GM12891 (cell line): Measurements from ENCODE around the gene CACNB4.
"Not testable (repeated sequence)": the region's sequence is repeated elsewhere in the genome, so short reads cannot be mapped to it uniquely, and the experiment has no call there.

ENCODE experiments used
- DNase-seq: peaks from one replicate; pipeline ENCODE4 v3.0.0; 2011; ENCODE audit warnings: low spot score; ENCODE audit not compliant: insufficient read length
- FAIRE-seq: peaks from 2 replicates; lab custom pipeline; 2011; peaks lifted over from hg19 to GRCh38; lab: Jason Lieb, UNC
- PAX5 ChIP-seq: IDR thresholded peaks from 2 replicates; pipeline ENCODE4 v1.6.1; 2011; ENCODE audit warnings: low read length, moderate library complexity, mild to moderate bottlenecking; ENCODE audit not compliant: insufficient read depth, severe bottlenecking
- POLR2A ChIP-seq: IDR thresholded peaks from 2 replicates; pipeline ENCODE4 v1.6.1; 2011; ENCODE audit warnings: low read depth, low read length, control low read depth
- POLR2AphosphoS5 ChIP-seq: IDR thresholded peaks from 2 replicates; pipeline ENCODE4 v1.6.1; 2011; ENCODE audit warnings: low read depth, low read length, control low read depth
- POU2F2 ChIP-seq: IDR thresholded peaks from 2 replicates; pipeline ENCODE4 v1.6.1; 2011; ENCODE audit warnings: low read depth, mild to moderate bottlenecking, control low read depth, low read length, moderate library complexity
- SPI1 ChIP-seq: IDR thresholded peaks from 2 replicates; pipeline ENCODE4 v1.6.1; 2011; ENCODE audit warnings: low read depth, low read length, control low read depth
- TAF1 ChIP-seq: IDR thresholded peaks from 2 replicates; pipeline ENCODE4 v1.6.1; 2011; ENCODE audit warnings: low read depth, low read length, control low read depth

Gene CACNB4

DNA sequence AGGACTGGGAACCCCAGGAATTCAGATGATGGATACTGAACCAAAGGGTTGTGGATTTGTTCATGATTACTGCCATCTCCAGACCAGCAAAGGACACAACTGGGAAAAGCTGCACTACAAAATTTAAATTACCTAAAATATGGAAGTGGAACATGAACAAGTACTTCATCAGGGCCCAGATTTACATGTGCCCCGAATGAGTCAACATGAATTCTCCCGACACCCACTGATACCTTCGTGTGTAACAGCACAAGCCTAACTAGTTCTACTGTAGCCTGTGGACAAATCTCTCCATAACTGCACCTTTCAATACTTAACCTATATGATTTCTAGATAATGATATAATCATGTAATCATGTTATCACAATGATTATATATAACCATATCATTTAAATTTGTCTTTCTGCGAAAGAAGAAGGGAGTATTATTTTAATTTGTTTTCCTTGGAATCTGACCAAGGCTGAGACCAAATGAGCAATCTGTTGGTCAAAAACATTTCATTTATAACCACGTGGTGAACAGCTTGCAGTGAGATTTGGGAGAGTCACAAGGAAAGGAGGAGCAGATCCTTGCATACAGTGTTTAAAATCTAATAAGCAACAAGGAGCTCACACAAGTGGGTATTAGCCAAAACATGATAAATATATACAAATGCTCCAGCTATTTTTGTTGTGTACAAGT, 70.5 kb downstream of the CACNB4 start:
- TF ChIP-seq POLR2A (no peak), TAF1 (no peak), SPI1 (peak; percentile 81), POU2F2 (peak; percentile 53; the same call in 1 of the 2 replicates)
- DNase-seq (no peak), FAIRE-seq (peak; percentile 51)

DNA sequence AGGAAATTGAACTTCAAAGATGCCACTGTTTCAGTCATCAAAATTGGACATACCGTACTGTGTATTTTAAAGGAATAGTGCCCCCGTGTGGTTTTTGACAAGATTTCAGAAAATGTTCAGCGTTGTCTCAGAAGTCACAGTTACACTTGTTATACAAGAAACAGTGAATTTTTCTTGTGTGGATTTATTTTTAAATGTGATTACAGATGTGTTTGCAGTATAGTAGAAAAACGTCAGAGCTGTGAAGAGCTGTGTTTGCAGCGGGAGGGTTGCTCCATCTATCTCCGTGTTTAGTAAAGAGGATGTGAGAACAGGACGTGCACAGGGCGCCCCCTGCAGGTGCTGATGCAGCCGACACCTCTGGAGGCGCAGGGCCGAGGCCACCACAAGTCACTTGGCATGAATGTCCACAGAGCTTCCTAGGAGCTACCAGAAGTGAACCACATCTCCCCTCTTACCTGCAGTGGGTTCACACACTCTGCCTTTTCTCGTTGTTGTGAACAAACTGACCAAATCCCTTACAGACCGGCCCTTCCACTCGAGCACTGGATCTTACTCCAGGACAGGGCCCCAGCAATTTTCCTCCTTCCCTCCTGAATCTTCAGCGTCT, 73.1 kb downstream of the CACNB4 start:
- TF ChIP-seq POU2F2 (no peak), SPI1 (0 out of 2 replicates have a peak, but pooled peaks have one; percentile 12)
- DNase-seq (no peak), FAIRE-seq (peak; percentile 88)

DNA sequence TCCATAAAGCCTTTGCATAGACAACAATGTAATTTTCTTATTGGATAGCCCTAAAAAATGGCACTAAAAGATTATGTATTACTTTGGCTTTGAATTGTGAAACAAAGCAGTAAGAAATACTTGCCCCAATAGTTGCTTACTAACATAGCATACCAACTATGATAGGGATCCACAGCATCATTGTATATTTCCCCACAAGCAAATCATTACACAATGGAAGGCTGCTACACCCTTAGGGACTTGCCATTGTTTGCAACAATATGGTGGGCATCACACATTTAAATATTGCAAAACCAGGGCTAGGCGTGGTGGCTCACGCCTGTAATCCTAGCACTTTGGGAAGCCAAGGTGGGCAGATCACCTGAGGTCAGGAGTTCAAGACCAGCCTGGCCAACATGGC, 74.4 kb downstream of the CACNB4 start:
- FAIRE-seq (no peak), DNase-seq (no peak)
- TF ChIP-seq POU2F2 (no peak), POLR2A (no peak), POLR2AphosphoS5 (no peak), SPI1 (no peak), TAF1 (no peak), PAX5 (no peak)

DNA sequence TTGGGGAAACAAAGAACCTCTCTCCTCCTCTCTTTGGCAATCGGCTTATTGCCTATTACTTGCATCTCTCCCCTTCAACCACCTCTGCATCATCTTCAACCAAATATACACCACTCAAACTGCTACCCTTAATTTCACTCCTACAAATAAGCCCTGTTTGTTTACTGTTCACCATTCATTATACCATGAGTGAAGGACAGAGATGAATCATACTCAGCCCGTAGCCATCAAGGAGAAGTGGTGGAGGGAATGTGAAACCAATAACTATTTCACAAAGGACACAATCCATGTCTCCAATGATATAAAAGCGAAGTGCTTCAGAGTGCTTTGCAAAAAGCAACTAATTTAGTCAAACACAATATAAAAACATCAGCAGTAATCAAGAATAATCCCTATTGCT, 76.8 kb downstream of the CACNB4 start:
- TF ChIP-seq POU2F2 (no peak), PAX5 (no peak), TAF1 (no peak), POLR2AphosphoS5 (no peak), POLR2A (no peak), SPI1 (no peak)
- DNase-seq (no peak), FAIRE-seq (peak; percentile 93)

DNA sequence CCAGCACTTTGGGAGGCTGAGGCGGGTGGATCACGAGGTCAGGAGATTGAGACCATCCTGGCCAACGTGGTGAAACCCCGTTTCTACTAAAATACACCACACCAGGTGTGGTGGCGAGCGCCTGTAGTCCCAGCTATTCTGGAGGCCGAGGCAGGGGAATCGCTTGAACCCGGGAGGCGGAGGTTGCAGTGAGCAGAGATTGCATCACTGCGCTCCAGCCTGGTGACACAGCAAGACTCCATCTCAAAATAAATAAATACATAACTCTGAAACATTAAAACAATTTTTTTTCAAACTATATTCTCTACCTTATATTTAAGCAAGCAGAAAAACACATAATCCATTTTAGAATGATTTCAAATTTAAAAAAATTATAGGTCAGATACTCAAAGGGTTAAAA, 77.8 kb downstream of the CACNB4 start:
- DNase-seq, FAIRE-seq: not testable (repeated sequence)

DNA sequence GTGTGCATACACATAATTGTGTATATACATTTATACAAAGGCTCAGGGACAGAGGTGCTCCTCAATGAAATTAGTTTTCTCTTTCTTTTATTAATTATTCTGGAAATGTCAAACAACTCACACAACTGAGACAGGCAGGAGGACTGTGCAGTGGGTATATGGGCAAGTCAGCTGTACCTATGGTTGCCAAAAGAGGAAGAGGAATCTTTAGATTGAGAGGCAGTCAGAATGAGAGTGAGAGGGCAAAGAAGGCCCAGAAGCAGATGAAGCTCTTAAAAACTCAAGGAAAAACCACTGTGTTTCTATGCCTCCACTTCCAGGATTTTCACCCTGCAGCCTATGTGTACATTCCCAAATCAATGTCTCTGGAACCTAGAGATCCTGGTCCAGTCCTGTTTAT, 79.1 kb downstream of the CACNB4 start:
- no peak for TF ChIP-seq PAX5
- peak; percentile 88 for TF ChIP-seq SPI1
- no peak for DNase-seq
- FAIRE-seq, result no peak

DNA sequence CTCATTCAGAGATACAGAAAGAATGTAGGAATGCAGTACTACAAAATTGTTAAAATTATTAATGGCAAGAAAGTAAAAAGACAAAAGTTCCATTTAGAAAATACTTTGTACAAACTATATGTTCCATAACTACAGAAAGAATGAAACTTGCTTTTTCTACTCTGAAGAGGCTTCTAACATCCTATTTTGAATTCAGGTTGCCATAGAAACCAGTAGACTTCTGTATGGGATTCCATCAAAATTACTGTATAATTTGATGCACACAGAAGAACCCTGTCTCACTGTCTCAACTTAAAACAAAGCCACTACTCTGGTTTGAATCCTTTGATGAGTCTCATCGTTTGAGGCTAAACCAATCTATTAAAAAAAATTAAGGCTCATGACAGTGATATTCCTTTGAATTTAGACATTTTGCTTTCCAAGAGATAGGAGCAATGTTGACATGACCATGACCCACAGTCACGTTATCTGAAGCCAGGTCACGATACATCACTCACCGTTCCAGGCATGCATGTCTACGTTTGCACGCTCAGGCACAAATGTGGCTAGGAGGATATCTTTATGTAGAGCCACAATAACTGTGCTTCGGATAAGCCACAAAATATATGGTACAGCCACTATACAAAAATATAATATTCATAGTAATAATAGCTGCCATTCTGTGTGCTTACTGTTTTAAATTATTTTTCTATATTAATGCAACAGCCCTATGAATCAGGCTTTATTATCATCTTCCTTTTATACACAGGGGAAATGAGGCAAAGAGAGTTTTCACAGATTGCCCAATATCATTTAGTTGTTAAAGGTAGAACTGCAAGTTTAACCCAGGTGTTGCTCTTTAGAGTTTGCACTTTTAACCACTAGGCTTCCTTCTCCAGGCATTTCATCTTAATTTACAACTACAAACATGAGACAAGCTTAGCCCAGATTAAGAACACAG, 82.4 kb downstream of the CACNB4 start:
- FAIRE-seq, result no peak
- no peak for TF ChIP-seq POLR2AphosphoS5
- TF ChIP-seq SPI1, result no peak
- TF ChIP-seq POLR2A, result no peak
- TF ChIP-seq TAF1, result no peak
- TF ChIP-seq PAX5, result no peak
- no peak for TF ChIP-seq POU2F2
- no peak for DNase-seq

DNA sequence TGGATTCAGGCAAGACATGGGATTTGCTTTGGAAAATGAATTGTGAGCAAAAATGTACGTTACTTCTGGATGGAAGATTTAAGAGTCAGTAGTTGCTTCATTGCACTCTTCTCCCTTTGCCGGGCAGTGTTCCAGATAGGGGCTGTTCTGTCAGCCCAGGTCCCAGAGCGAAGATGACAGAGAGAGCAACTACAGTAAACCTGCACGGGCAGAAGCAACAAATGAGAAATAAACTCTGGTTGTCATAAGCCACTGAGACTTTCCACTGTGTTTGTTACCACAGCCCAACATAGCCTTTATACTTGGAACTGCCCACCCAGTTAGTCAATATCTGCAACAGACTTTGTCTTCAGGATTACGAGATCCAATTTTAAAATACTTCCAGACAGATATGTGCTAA, 83.3 kb downstream of the CACNB4 start:
- no peak for TF ChIP-seq SPI1
- TF ChIP-seq PAX5, result no peak
- no peak for TF ChIP-seq POLR2AphosphoS5
- no peak for TF ChIP-seq POLR2A
- FAIRE-seq (no peak), DNase-seq (no peak)

DNA sequence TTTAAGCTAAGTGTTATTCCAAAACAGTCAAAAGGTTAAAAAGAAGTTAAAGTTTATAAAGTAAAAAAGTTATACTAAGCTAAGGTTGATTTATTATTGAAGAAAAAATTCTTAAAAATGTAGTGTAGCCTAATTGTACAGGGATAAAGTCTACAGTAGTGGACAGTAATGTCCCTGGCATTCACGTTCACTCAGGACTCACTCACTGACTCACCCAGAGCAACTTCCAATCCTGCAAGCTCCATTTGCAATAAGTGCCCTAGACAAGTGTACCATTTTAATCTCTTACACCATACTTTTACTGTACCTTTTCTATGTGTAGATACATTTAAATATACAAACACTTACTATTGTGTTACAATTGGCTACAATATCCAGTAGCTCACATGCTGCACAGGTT, 86.1 kb downstream of the CACNB4 start:
- no peak for TF ChIP-seq POLR2AphosphoS5
- no peak for TF ChIP-seq PAX5
- no peak for TF ChIP-seq POLR2A
- TF ChIP-seq POU2F2, result no peak
- TF ChIP-seq SPI1, result no peak
- no peak for TF ChIP-seq TAF1
- peak; percentile 33 for FAIRE-seq
- DNase-seq, result no peak

DNA sequence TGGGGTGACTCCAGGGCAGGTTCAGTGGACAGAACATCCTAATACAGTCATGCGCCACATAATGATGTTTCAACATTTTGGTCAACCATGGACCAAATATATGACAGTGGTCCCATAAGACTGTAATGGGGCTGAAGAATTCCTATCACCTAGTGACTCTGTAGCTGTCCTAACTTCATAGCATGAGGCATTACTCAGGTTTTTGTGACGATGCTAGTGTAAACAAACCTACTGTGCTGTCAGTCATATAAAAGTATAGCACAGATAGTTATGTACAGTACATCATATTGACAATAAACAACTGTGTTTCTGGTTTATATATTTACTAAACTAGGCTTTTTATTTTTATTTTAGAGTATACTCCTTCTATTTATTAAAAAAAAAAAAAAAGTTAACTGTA, 87.1 kb downstream of the CACNB4 start:
- DNase-seq, result no peak
- FAIRE-seq, result peak; percentile 26
- TF ChIP-seq TAF1, result no peak
- no peak for TF ChIP-seq POLR2AphosphoS5
- no peak for TF ChIP-seq POU2F2
- TF ChIP-seq POLR2A, result no peak
- TF ChIP-seq PAX5, result no peak
- TF ChIP-seq SPI1, result no peak
